Endothelial cell of umbilical vein (primary cell): ENCODE results near the gene SRPK2.

Source experiments
- CTCF ChIP-seq, 2 donors: IDR thresholded peaks; 1 replicate in 1 of 2; 2 replicates in 1 of 2; pipeline ENCODE4 v1.5.1; 2011; ENCODE audit warnings: low read length in 2 of 2, mild to moderate bottlenecking in 2 of 2, moderate library complexity in 2 of 2, control low read depth in 1 of 2, inconsistent platforms in 1 of 2, low read depth in 1 of 2; ENCODE audit not compliant: insufficient read depth in 1 of 2; ENCODE audit errors: extremely low read depth in 1 of 2
- EZH2 ChIP-seq: IDR thresholded peaks from 2 replicates; pipeline ENCODE4 v1.6.1; 2012; ENCODE audit warnings: borderline replicate concordance, low read depth, mild to moderate bottlenecking, moderate library complexity, low read length, inconsistent platforms; ENCODE audit not compliant: severe bottlenecking
- FOS ChIP-seq: IDR thresholded peaks from 2 replicates; pipeline ENCODE4 v1.6.1; 2011; ENCODE audit warnings: mild to moderate bottlenecking, low read length, moderate library complexity, borderline replicate concordance; ENCODE audit not compliant: insufficient read depth
- GATA2 ChIP-seq: IDR thresholded peaks from 2 replicates; pipeline ENCODE4 v1.7.0; 2011; ENCODE audit warnings: low read depth, mild to moderate bottlenecking, moderate library complexity, mixed read lengths, low read length; ENCODE audit not compliant: insufficient read length, insufficient read depth
- JUN ChIP-seq: IDR thresholded peaks from 2 replicates; pipeline ENCODE4 v1.6.1; 2011; ENCODE audit warnings: borderline replicate concordance, low read depth; ENCODE audit not compliant: insufficient read length, insufficient read depth
- MAX ChIP-seq: IDR thresholded peaks from 2 replicates; pipeline ENCODE4 v1.6.1; 2011; ENCODE audit not compliant: insufficient read depth, insufficient read length
- MYC ChIP-seq: IDR thresholded peaks from one replicate; pipeline ENCODE4 v1.6.1; 2011; ENCODE audit warnings: mild to moderate bottlenecking, low read depth, low read length
- POLR2A ChIP-seq: IDR thresholded peaks from 2 replicates; pipeline ENCODE4 v1.6.1; 2012; ENCODE audit warnings: low read depth, mild to moderate bottlenecking, control low read depth, low read length
- POLR2AphosphoS5 ChIP-seq: IDR thresholded peaks from 2 replicates; pipeline ENCODE4 v1.6.1; 2012; ENCODE audit warnings: low read depth, mild to moderate bottlenecking, control low read depth, low read length, moderate library complexity; ENCODE audit not compliant: insufficient read depth

- TF ChIP-seq POLR2A (no peak), CTCF (IDR thresholded peaks at IDR 0.05; ENCODE audit: extremely low read depth in 1 of 2, insufficient read depth in 1 of 2, low read depth in 1 of 2, low read length in 2 of 2) (no peak), JUN (no peak), POLR2AphosphoS5 (no peak), EZH2 (no peak), MAX (no peak), MYC (no peak), GATA2 (no peak), FOS (no peak)
Measured at GRCh38 chr7:105354383-105354782, 34.3 kb downstream of the SRPK2 start.
